MG63 (cell line): ENCODE measurements around the gene CD9. TPM values are rescaled to one million over a fixed set of nuclear protein-coding genes. Genes with fewer than 3 reads are reported as not detected.
A peak's percentile ranks its signal among the peaks of the same experiment; 100 is the strongest.
"Not testable (repeated sequence)": the region's sequence is repeated elsewhere in the genome, so short reads cannot be mapped to it uniquely, and the experiment has no call there.

Experiments used
- DNase-seq: peaks from one replicate; pipeline ENCODE4 v3.0.0-alpha.2; 2020
- H3K27me3 ChIP-seq: fragments of 250-450 bp; sonication (Bioruptor Pico); 2 replicates; pipeline ENCODE4 v1.5.1; 2020; ENCODE audit warnings: mild to moderate bottlenecking, moderate library complexity
- H3K36me3 ChIP-seq: fragments of 250-450 bp; sonication (Bioruptor Pico); 2 replicates; pipeline ENCODE4 v1.5.1; 2020; ENCODE audit warnings: mild to moderate bottlenecking, moderate library complexity
- H3K4me3 ChIP-seq: fragments of 250-450 bp; sonication (Bioruptor Pico); 2 replicates; pipeline ENCODE4 v1.5.1; 2020; ENCODE audit warnings: mild to moderate bottlenecking, moderate library complexity
- H3K9me3 ChIP-seq: fragments of 250-450 bp; sonication (Bioruptor Pico); 2 replicates; pipeline ENCODE4 v1.5.1; 2020; ENCODE audit warnings: mild to moderate bottlenecking, moderate library complexity
- total RNA-seq: library from RNA; depleted of rRNA; stranded (reverse); fragments of >200 nt; shearing (Covaris generic); gene quantifications from 2 replicates; pipeline ENCODE4 v1.2.3, GENCODE V29; 2014; ENCODE audit warnings: low replicate concordance

The CD9 gene
- total RNA-seq, 1 experiment from 2014 or later, result 98.2 TPM

DNA sequence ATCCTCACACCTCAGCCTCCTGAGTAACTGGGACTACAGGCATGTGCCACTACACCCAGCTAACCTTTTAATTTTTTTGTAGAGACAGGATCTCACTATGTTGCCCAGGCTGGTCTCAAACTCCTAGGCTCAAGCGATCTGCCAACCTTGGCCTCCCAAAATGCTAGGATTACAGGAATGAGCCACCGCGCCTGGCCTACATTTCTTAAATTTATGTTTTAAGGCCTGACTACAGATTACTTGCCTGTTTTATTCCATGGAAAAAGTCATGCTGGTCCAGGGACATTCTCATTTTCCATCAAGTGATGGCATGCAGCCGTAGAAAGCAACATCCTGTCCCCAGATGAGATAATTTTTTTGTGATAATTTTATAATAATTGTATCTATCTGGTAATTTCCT lies 6.1 kb downstream of the CD9 start:
- no peaks in the 10 kb centered on the region for H3K9me3 ChIP-seq
- no peak for DNase-seq
- peaks cover 49% of the 10 kb centered on the region for H3K36me3 ChIP-seq
- no peaks in the 10 kb centered on the region for H3K27me3 ChIP-seq
- H3K4me3 ChIP-seq, result no peak overlapping the region

DNA sequence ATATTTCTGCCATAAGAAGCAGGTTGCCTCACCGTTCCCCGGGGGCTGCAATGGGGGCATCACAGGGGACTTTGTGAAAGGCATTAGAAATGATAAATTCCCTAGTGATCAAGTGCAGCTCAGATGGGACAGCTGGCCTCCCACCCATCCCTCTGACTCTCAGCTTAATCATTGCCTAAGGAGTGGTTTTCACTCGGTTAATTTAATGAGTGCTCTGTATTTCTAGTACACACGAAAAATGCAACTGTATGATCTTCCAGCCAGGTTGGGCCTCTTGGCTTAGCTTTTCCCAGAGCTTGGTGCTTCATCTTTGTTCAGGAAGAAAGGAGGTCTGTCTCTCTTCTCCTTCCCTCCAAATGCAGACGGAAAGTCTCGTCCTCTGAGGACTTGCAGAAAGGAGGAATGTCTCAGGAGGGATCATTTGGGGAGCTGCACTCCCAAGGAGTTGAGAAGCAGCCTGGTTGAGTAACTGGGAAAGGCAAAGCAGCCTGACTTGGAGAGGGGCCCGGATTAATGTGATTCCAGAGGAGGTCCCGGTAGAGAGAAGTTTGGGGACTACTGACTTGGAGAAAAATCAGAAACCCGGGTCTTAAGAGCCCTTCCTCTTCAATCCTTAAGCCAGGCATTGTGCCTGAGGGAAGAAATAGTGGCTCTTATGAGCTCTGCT lies 7.2 kb downstream of the CD9 start:
- no peak for DNase-seq

DNA sequence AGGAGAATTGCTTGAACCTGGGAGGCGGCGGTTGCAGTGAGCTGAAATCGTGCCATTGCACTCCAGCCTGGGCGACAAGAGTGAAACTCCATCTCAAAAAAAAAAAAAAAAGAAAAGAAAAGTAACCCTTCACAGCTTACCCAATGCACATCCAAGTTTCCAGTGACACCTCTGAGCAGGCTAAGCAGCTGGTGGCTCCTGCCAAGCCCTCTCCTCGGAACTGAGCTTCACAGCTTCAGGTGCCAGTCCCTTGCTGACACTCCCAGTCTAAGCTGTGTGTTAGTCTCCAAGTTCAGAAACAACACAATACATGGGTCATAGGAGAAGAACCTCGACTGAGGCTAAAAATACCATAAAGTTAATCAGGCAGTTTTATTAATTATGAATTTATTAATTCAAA lies 7.9 kb downstream of the CD9 start:
- Histone ChIP-seq H3K36me3 (peaks cover 46% of the 10 kb centered on the region), H3K27me3 (no peaks in the 10 kb centered on the region), H3K4me3 (no peak overlapping the region), H3K9me3 (no peaks in the 10 kb centered on the region)
- no peak for DNase-seq

More for the DNA sequence above, 7.2 kb downstream of the CD9 start:
- H3K27me3 ChIP-seq, result no peaks in the 10 kb centered on the region
- peaks cover 44% of the 10 kb centered on the region for H3K36me3 ChIP-seq
- H3K4me3 ChIP-seq, result no peak overlapping the region
- H3K9me3 ChIP-seq, result no peaks in the 10 kb centered on the region

DNA sequence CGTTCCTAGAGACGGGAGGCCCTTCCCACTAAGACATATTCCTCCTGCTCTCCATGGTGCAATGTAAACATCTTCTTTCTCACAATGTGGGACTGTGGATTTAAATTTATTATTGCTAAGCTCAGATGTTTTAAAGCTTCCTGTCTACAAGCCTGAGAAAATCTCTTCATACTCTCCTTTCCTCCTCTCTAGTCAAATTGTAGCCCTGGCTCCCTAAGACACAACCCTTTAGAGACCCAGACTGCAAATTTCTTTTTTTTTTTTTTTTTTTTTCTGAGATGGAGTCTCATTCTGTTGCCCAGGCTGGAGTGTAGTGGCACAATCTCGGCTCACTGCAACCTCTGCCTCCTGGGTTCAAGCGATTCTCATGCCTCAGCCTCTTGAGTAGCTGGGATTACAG lies 9.2 kb downstream of the CD9 start:
- H3K27me3 ChIP-seq, DNase-seq, H3K4me3 ChIP-seq, H3K9me3 ChIP-seq: not testable (repeated sequence)
- H3K36me3 ChIP-seq, result peaks cover 43% of the 10 kb centered on the region

DNA sequence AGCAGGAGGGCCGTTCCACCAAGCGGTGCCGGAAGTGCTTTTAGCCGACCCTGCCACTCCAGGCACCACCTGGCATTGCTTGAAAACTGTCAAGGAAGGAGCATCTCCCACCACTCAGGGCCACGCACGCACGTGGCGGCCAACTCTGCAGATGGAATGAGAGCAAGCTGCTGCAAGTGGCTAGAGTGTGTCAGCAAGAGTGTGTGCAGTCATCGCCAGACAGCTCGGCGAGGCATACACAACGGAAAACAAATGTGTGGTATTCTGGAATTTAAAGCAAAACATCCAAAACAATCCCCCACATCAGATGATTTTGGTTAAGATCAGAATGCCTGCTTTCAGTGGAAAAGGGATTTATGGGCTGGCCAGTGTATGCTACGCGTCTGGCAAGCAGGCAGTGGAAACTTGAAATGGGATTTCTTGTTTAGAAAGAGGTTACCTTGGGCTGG lies 11.2 kb downstream of the CD9 start:
- DNase-seq, result no peak
- Histone ChIP-seq H3K9me3 (no peaks in the 10 kb centered on the region), H3K27me3 (no peaks in the 10 kb centered on the region), H3K4me3 (no peak overlapping the region), H3K36me3 (peaks cover 30% of the 10 kb centered on the region)

DNA sequence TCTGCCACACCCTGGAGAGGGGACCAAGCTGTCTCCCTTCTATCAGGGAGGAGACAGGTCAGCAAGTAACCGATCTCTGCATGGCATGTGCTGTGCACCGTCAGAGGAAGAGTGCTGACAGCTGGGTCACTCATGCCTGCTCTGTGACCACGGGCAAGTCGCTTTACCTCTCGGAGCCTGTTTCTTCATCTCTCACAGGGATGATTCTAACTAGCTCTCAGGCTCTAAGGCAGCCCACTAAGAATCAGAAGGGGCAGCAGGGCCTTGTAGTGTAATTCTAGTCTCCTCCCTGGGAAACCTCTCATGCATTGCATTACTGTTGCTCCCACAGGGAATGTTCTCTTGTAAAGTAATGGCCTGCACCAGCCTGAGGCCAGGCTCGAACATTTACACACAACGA lies 11.9 kb downstream of the CD9 start:
- no peaks in the 10 kb centered on the region for H3K27me3 ChIP-seq
- no peak for DNase-seq
- H3K36me3 ChIP-seq, result peaks cover 31% of the 10 kb centered on the region
- H3K4me3 ChIP-seq, result no peak overlapping the region
- H3K9me3 ChIP-seq, result no peaks in the 10 kb centered on the region

DNA sequence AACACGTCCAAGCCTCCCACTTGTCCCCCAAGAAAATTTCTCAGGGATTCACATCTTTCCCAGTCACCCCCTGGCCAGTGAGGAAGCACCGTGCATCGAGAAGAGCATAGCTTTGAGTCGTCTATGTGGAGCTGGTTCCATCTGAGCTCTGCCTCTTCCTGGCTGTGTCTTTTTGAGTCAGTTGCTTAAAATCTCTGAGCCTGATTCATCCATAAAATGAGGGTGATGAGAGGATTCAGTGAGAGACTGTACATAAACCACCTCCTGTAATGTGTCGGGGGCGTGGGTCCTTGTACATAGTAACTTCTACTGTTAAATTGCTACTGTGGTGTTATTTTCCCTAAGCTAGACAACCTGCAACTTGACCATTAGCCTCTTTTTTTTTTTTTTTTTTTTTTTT lies 13.8 kb downstream of the CD9 start:
- Histone ChIP-seq H3K4me3 (no peak overlapping the region), H3K36me3 (peaks cover 27% of the 10 kb centered on the region), H3K9me3 (no peaks in the 10 kb centered on the region), H3K27me3 (no peaks in the 10 kb centered on the region)
- DNase-seq, result no peak

DNA sequence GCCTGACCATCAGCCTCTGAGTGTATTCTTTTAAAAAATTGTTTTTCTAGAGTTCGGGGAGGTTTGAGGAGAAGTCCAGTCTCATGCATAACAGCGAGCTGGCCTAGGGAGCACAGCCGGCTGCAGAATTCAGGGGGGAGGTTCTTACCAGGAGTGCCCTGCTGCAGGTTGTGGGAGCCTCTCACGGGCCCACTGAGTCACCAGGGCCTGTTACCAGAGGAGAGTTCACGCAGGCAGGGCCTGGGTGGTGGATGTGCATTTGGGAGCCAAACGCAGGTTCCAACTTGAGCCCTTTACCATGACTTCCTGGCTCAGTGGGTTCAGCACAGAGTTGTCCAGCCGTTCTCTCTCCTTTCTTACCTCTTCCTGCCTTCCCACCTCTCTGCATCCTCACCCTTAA lies 14.4 kb downstream of the CD9 start:
- DNase-seq, result no peak
- Histone ChIP-seq H3K9me3 (no peaks in the 10 kb centered on the region), H3K36me3 (peaks cover 23% of the 10 kb centered on the region), H3K27me3 (no peaks in the 10 kb centered on the region), H3K4me3 (no peak overlapping the region)

DNA sequence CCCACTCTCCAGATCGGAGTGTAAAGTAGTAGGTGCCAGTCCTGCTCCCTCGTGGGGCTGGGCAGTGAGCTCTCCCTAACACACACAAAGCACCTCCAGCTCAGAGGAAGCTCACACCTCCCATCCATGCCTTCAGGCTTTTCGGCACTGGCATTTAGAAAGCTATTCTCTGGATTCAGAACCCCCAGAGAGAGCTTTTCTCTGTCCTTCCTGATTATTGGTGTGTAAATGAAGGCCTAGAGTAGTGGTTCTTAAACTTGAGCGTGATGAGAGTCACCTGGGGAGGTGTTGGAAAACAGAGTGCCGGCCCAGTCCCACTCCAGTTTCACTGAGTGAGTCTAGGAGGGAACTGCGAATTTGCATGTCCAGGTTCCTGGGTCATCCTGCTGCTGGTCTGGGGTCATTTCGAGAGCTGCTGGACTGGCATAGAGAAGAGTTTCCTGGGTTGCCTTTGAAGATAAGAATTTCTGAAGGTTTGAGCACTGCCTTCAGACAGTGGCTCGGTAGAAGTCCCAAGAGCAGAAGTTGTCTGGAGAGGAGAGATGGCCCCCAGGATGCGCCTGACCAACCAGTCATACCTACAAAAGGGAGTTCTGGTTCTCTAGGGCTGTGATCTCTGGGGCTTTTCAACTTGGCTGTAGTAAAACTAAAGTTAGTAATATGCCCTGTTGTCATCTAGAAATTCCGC lies 15.1 kb downstream of the CD9 start:
- DNase-seq, result no peak
- H3K9me3 ChIP-seq, result no peaks in the 10 kb centered on the region
- no peak overlapping the region for H3K4me3 ChIP-seq

DNA sequence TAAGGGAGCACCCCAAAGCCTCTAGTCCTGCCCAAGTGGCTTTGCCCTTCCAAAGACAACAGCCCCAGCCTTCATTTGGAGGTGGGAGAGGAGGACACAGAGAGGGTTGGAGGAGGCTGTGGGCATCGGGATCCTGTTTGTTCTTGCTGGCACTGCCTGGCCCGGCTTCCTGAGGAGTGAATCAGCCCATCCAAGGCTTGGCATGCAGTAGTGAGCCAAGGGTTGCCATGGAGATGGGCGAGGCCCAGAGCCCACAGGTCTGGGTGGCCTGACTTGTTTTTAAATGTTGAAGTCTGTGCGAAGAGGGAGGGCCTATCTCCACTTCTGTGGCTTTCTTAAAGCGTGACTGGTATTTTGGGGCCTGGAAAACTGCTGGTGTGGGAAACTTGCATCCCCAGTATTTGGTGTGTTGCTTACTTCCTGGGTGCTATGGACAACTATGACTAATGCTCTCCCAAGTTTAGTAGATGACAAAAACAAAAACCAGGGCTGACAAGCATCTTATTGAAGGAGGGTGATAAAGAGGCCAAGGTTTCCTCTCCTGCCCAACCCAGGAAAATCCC lies 15.8 kb downstream of the CD9 start:
- no peaks in the 10 kb centered on the region for H3K27me3 ChIP-seq

More for the DNA sequence above, 15.1 kb downstream of the CD9 start:
- Histone ChIP-seq H3K36me3 (peaks cover 23% of the 10 kb centered on the region), H3K27me3 (no peaks in the 10 kb centered on the region)

DNA sequence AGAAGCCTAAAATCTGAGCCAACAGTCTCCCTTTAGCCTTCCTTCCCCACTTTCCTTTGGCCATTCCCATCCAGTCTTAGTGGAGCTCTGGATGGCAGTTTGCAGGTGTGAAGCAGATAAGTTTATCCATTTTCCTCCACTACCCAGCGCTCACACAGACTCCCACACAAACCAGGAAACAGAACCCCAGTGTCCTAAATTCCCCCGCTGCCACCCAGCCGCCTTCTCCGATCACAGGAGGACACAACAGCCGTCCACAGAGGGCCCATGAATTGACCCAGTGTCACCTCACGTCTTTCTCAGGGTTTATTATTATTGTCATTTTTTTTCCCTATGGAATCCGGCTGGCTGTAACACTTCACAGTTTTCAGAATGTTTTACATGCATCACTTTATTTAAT lies 16.4 kb downstream of the CD9 start:
- Histone ChIP-seq H3K9me3 (no peaks in the 10 kb centered on the region), H3K4me3 (no peak overlapping the region), H3K27me3 (no peaks in the 10 kb centered on the region), H3K36me3 (peaks cover 18% of the 10 kb centered on the region)
- no peak for DNase-seq

More for the DNA sequence above, 15.8 kb downstream of the CD9 start:
- Histone ChIP-seq H3K4me3 (no peak overlapping the region), H3K36me3 (peaks cover 23% of the 10 kb centered on the region), H3K9me3 (no peaks in the 10 kb centered on the region)
- DNase-seq, result peak; percentile 98

DNA sequence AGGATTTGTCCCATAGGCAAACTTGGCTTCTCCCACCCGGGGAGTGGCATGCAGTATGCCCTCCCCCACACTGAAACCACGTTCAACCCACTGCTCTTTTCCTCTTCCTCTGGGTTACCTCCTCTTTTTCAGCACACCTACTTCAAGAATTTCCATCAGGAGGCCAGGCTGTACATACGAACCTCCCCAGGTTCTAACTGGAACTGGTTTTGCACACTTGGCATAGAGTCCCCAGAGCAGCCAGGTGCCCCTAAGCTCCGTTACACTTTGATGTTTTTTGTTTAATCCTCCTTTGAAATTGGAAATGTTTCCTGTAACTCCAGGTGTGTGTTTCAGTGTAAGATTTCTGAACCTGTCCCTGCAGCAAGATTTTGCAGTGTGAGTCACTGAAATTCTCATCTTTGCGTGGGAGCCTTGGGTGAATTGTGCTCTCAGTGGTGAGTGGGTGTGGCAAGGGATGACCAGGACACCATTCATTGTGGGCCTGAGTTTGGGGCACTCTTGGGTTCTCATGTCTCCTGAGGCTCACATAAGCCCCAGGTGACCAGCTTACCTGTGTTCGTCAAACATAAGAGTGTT lies 18.2 kb downstream of the CD9 start:
- DNase-seq, result no peak
- H3K27me3 ChIP-seq, result no peaks in the 10 kb centered on the region
- H3K36me3 ChIP-seq, result peaks cover 16% of the 10 kb centered on the region
- H3K9me3 ChIP-seq, result no peaks in the 10 kb centered on the region
- H3K4me3 ChIP-seq, result no peak overlapping the region

DNA sequence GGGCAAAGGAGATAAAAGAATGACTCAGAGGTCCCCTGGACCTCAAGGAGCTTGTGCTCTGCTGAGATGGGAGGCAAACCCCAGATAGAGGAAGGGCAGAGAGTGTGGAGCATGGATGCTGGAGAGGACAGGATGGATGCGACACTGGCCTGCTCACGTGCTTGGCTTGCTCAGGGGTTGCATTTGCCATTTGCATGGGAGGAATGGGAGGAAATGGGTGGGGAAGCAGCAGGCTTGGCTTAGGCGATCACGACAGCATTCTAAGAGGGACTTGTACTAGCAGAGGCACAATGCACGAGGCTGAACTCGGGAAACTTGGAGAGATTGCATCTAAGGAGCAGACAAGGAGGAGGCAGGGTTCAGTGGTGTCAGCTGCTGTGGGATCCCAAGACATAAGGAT lies 19.8 kb downstream of the CD9 start:
- Histone ChIP-seq H3K36me3 (peaks cover 24% of the 10 kb centered on the region), H3K27me3 (no peaks in the 10 kb centered on the region), H3K4me3 (no peak overlapping the region), H3K9me3 (no peaks in the 10 kb centered on the region)
- DNase-seq, result no peak

DNA sequence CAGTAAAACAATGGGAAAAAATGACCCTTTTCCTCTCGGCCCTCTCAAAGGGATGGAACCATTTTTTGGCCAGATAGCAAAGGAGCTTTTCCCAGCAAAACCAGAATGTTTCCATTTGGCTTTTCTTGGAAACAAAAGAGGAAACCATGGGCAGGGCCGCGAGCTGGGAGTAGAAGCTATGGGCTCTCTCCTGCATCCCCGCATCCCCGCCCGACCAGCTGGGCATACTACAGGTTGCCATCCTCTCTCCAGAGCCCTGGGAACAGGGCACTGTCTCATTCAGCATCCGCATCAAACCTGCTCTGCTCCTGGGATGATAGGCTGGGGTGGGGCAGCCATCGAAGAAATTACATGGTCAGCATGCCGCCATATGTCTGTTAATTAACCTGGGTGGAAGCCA lies 20.9 kb downstream of the CD9 start:
- DNase-seq, result no peak
- H3K36me3 ChIP-seq, result peaks cover 33% of the 10 kb centered on the region
- H3K4me3 ChIP-seq, result no peak overlapping the region
- no peaks in the 10 kb centered on the region for H3K27me3 ChIP-seq
- no peaks in the 10 kb centered on the region for H3K9me3 ChIP-seq

DNA sequence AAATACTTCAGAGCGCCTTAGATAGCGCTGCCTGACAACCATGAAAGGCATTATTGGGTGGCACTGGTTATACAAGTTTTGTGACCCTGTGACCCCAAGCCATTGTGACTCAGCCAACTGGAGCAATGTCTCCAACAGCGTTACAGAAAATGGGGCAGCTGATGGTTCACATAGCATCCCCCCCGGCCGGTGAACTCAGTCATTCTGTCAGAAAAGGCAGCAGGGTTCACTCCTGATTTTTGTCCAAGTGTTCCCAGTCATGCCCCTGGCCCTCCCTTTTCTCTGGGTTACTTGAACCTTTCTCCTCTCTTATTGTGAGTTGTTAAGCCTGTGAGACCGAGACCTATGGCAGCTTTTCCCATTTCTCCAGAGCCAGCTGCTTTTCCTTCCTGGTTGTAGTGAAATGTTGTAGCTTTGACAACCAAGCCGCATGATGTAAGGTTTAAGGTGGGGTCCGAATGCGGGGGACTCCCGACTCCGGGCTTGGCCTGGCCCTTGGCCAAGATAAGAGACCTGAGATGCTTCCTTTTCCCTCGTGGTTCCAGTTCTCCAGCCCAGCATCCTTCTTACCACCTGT lies 22.0 kb downstream of the CD9 start:
- Histone ChIP-seq H3K27me3 (no peaks in the 10 kb centered on the region), H3K4me3 (no peak overlapping the region), H3K9me3 (no peaks in the 10 kb centered on the region), H3K36me3 (peaks cover 37% of the 10 kb centered on the region)
- no peak for DNase-seq

DNA sequence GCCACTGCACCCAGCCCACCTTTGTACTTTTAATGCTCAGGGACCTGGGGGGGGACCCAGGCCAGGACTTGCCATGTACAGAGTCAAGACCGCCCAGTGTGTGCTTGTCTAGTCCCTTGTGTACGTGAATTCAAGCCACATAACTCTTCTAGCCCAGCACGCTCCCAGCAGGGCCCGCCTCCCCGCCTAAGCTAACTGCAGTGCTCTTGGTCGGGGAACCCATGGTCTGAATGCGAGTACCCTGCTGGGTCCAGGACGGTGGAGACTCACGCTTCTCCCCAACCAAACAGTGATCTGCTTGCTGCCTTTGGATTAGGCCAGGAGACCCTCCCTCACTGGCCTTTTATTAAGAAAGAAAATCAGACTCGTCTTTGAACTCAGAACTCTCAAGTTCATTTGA lies 23.3 kb downstream of the CD9 start:
- Histone ChIP-seq H3K36me3 (peaks cover 44% of the 10 kb centered on the region), H3K27me3 (no peaks in the 10 kb centered on the region)
- DNase-seq, result no peak

DNA sequence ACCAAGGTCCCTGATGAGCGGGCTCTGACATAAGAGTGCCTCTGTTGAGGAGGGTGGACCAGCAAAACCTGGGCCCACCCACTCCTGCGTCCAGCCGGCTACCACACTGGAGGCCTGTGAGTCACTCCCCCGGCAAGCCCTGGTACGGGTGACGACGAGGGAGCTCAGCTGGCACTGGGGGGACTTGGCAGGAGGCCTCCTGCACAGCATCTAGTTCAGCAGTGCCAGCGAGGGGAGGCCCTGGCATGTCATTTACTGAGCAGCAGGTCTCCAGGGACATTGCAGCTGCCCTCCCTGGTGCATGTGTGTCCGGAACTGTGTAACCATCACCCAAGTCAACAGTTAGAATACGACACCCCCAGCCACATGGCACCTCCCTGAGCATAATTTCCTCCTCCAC lies 24.4 kb downstream of the CD9 start:
- no peak overlapping the region for H3K4me3 ChIP-seq
- peak; percentile 82 for DNase-seq
- no peaks in the 10 kb centered on the region for H3K9me3 ChIP-seq
- H3K36me3 ChIP-seq, result peaks cover 50% of the 10 kb centered on the region
- no peaks in the 10 kb centered on the region for H3K27me3 ChIP-seq

More for the DNA sequence above, 23.3 kb downstream of the CD9 start:
- H3K4me3 ChIP-seq, result no peak overlapping the region
- no peaks in the 10 kb centered on the region for H3K9me3 ChIP-seq
